ENCODE results near the gene PLEKHM2. TPM values are rescaled to one million over a fixed set of nuclear protein-coding genes. Genes with fewer than 3 reads are reported as not detected.

Gene PLEKHM2
- total RNA-seq, 2 experiments from 2014 or later, result 27.5 to 45.7 TPM

- intact Hi-C loops (cut with micrococcal nuclease; ENCODE audit: unreplicated experiment), result no loop called here
- Histone ChIP-seq H3K4me1 (ENCODE audit: insufficient read depth, low read length, poor library complexity, severe bottlenecking) (peaks cover 4% of the 10 kb centered on the region), H3K9me3 (ENCODE audit: low read length) (no peaks in the 10 kb centered on the region), H3K36me3 (ENCODE audit: insufficient read depth, low read length) (no peaks in the 10 kb centered on the region), H2AFZ (ENCODE audit: low read length) (no peak overlapping the region), H3K4me3 (ENCODE audit: low read depth, low read length, poor library complexity, severe bottlenecking) (no peak overlapping the region), H3K79me2 (ENCODE audit: insufficient read depth, low read depth, low read length) (no peaks in the 10 kb centered on the region), H3K4me2 (ENCODE audit: low read length) (no peak overlapping the region), H3K27ac (ENCODE audit: low read depth, low read length, poor library complexity, severe bottlenecking) (no peak overlapping the region), H3K9me2 (ENCODE audit: insufficient read depth, low read length) (no peaks in the 10 kb centered on the region), H4K20me1 (ENCODE audit: insufficient read depth, low read length) (no peaks in the 10 kb centered on the region)
- DNase-seq (ENCODE audit: low spot score), result no peak
- POLR2A ChIA-PET, result no interaction called here
- BruUV-seq (replicated peaks), result no TSS peak
- CTCF ChIA-PET (ENCODE audit: unreplicated experiment), result no interaction called here
- TF ChIP-seq EZH2phosphoT487 (IDR thresholded peaks at IDR 0.05; ENCODE audit: borderline replicate concordance, low read depth, low read length) (no peak), CTCF (conservative IDR thresholded peaks at IDR 0.05; ENCODE audit: low read length) (no peak)
Observed at GRCh38 chr1:15764890-15765289, 80.8 kb downstream of the PLEKHM2 start.

- Histone ChIP-seq H3K4me1 (ENCODE audit: insufficient read depth, low read length, poor library complexity, severe bottlenecking) (peaks cover 4% of the 10 kb centered on the region), H3K36me3 (ENCODE audit: insufficient read depth, low read length) (no peaks in the 10 kb centered on the region), H3K79me2 (ENCODE audit: insufficient read depth, low read depth, low read length) (no peaks in the 10 kb centered on the region), H4K20me1 (ENCODE audit: insufficient read depth, low read length) (no peaks in the 10 kb centered on the region), H3K4me2 (ENCODE audit: low read length) (no peak overlapping the region), H3K9me2 (ENCODE audit: insufficient read depth, low read length) (no peaks in the 10 kb centered on the region), H3K9me3 (ENCODE audit: low read length) (no peaks in the 10 kb centered on the region), H3K27ac (ENCODE audit: low read depth, low read length, poor library complexity, severe bottlenecking) (no peak overlapping the region), H2AFZ (ENCODE audit: low read length) (no peak overlapping the region), H3K4me3 (ENCODE audit: low read depth, low read length, poor library complexity, severe bottlenecking) (no peak overlapping the region)
- DNase-seq (ENCODE audit: low spot score), result no peak
- CTCF ChIA-PET (ENCODE audit: unreplicated experiment), result no interaction called here
- TF ChIP-seq CTCF (conservative IDR thresholded peaks at IDR 0.05; ENCODE audit: low read length) (no peak), EZH2phosphoT487 (IDR thresholded peaks at IDR 0.05; ENCODE audit: borderline replicate concordance, low read depth, low read length) (no peak)
- intact Hi-C loops (cut with micrococcal nuclease; ENCODE audit: unreplicated experiment), result no loop called here
- POLR2A ChIA-PET, result interaction anchor here (0.5 kb wide), 1 partner anchor 124 kb away, joined by 4 read pairs; no protein-coding TSS in a partner anchor
- BruUV-seq (replicated peaks), result no TSS peak
Observed at GRCh38 chr1:15765495-15766194, 81.5 kb downstream of the PLEKHM2 start.

- no peak overlapping the region for H3K27ac ChIP-seq (ENCODE audit: low read depth, low read length, poor library complexity, severe bottlenecking)
- no peaks in the 10 kb centered on the region for H3K36me3 ChIP-seq (ENCODE audit: insufficient read depth, low read length)
- intact Hi-C loops (cut with micrococcal nuclease; ENCODE audit: unreplicated experiment), result no loop called here
- ChIA-PET POLR2A (no interaction called here), CTCF (ENCODE audit: unreplicated experiment) (no interaction called here)
- H2AFZ ChIP-seq (ENCODE audit: low read length), result no peak overlapping the region
- H4K20me1 ChIP-seq (ENCODE audit: insufficient read depth, low read length), result no peaks in the 10 kb centered on the region
- H3K9me3 ChIP-seq (ENCODE audit: low read length), result no peaks in the 10 kb centered on the region
- no peak overlapping the region for H3K4me2 ChIP-seq (ENCODE audit: low read length)
- TF ChIP-seq EZH2phosphoT487 (IDR thresholded peaks at IDR 0.05; ENCODE audit: borderline replicate concordance, low read depth, low read length), result no peak
- no peak overlapping the region for H3K4me3 ChIP-seq (ENCODE audit: low read depth, low read length, poor library complexity, severe bottlenecking)
- BruUV-seq (replicated peaks), result no TSS peak
- no peaks in the 10 kb centered on the region for H3K9me2 ChIP-seq (ENCODE audit: insufficient read depth, low read length)
- H3K4me1 ChIP-seq (ENCODE audit: insufficient read depth, low read length, poor library complexity, severe bottlenecking), result peaks cover 4% of the 10 kb centered on the region
- H3K79me2 ChIP-seq (ENCODE audit: insufficient read depth, low read depth, low read length), result no peaks in the 10 kb centered on the region
- no peak for DNase-seq (ENCODE audit: low spot score)
Observed at GRCh38 chr1:15767941-15768340, 83.8 kb downstream of the PLEKHM2 start.

Measured in OCI-LY7 (cell line).